A549 treated with ZK216348 at 1 μM for 4 hours (cell line): ENCODE measurements around the gene LRCH3. TPM values are rescaled to one million over a fixed set of nuclear protein-coding genes. Genes with fewer than 3 reads are reported as not detected.

ENCODE experiments used
- total RNA-seq: library from RNA; stranded (reverse); fragments of 200-300 nt; extraction: Qiagen RNA extraction; gene quantifications from 5 replicates; pipeline ENCODE4 v1.2.3, GENCODE V29; 2022; ENCODE audit warnings: low read depth

The LRCH3 gene
- total RNA-seq = 8.7 to 17.6 TPM (median 15.8 TPM) in 5 replicates

GRCh38 chr3:197791113-197791891 is at the start of gene LRCH3:
Gene LRCH3, plus strand, starts transcription at chr3:197791254. Its CDS starts 25 bp downstream, at chr3:197791279.

GRCh38 chr3:197749601-197750395 is 41.3 kb upstream of the LRCH3 start, which contains the start of gene FYTTD1:
Gene FYTTD1, plus strand, starts transcription at chr3:197749883. Its CDS starts 89 bp downstream, at chr3:197749972.

Other genes starting within 250 kb of the LRCH3 start
- 1.3 to 4.2 TPM (median 3.0 TPM) in 5 replicates for gene BDH1, start 235.3 kb upstream of the LRCH3 start, total RNA-seq
- gene RUBCN, start 54.4 kb upstream of the LRCH3 start, total RNA-seq = 6.3 to 10.6 TPM (median 9.7 TPM) in 5 replicates
- 26.6 to 34.2 TPM (median 27.8 TPM) in 5 replicates for gene FYTTD1, start 41.4 kb upstream of the LRCH3 start, total RNA-seq
- 908 to 1,407 TPM (median 1,056 TPM) in 5 replicates for gene RPL35A, start 158.9 kb downstream of the LRCH3 start, total RNA-seq
- gene LMLN, start 169.0 kb downstream of the LRCH3 start, total RNA-seq = 1.7 to 2.9 TPM (median 2.2 TPM) in 5 replicates